Measurements from ENCODE around the gene PLCH1.
"Not testable (repeated sequence)": the region's sequence is repeated elsewhere in the genome, so short reads cannot be mapped to it uniquely, and the experiment has no call there.

PLCH1 gene

GRCh38 chr3:155647206-155647605 lies 97.7 kb downstream of the PLCH1 start:
- DNase-seq (ENCODE audit: extremely low spot score, insufficient read length, low read depth) (no peak), FAIRE-seq (no peak)

- DNase-seq (ENCODE audit: extremely low spot score, insufficient read length, low read depth) = no peak
- no peak for FAIRE-seq
Measured at GRCh38 chr3:155646669-155647068, 98.2 kb downstream of the PLCH1 start.

GRCh38 chr3:155646128-155646527 lies 98.7 kb downstream of the PLCH1 start:
- FAIRE-seq = no peak
- DNase-seq (ENCODE audit: extremely low spot score, insufficient read length, low read depth) = no peak

GRCh38 chr3:155643581-155644165 lies 101.2 kb downstream of the PLCH1 start:
- FAIRE-seq = no peak
- DNase-seq (ENCODE audit: extremely low spot score, insufficient read length, low read depth) = no peak

GRCh38 chr3:155641956-155642355 lies 102.9 kb downstream of the PLCH1 start:
- no peak for FAIRE-seq

GRCh38 chr3:155640098-155640497 lies 104.8 kb downstream of the PLCH1 start:
- FAIRE-seq = no peak
- no peak for DNase-seq (ENCODE audit: extremely low spot score, insufficient read length, low read depth)

More at GRCh38 chr3:155641956-155642355, 102.9 kb downstream of the PLCH1 start:
- DNase-seq (ENCODE audit: extremely low spot score, insufficient read length, low read depth) = no peak

- DNase-seq (ENCODE audit: extremely low spot score, insufficient read length, low read depth) = no peak
- no peak for FAIRE-seq
Measured at GRCh38 chr3:155639462-155640055, 105.3 kb downstream of the PLCH1 start.

- not testable (repeated sequence) for FAIRE-seq; DNase-seq (ENCODE audit: extremely low spot score, insufficient read length, low read depth)
Measured at GRCh38 chr3:155638461-155638860, 106.4 kb downstream of the PLCH1 start.

GRCh38 chr3:155637567-155637966 lies 107.3 kb downstream of the PLCH1 start:
- DNase-seq (ENCODE audit: extremely low spot score, insufficient read length, low read depth) = no peak
- no peak for FAIRE-seq

GRCh38 chr3:155635056-155635455 lies 109.8 kb downstream of the PLCH1 start:
- FAIRE-seq (no peak), DNase-seq (ENCODE audit: extremely low spot score, insufficient read length, low read depth) (no peak)

- FAIRE-seq (no peak), DNase-seq (ENCODE audit: extremely low spot score, insufficient read length, low read depth) (no peak)
Measured at GRCh38 chr3:155634121-155634719, 110.7 kb downstream of the PLCH1 start.

GRCh38 chr3:155631323-155632019 lies 113.4 kb downstream of the PLCH1 start:
- FAIRE-seq = no peak
- DNase-seq (ENCODE audit: extremely low spot score, insufficient read length, low read depth) = no peak

- no peak for DNase-seq (ENCODE audit: extremely low spot score, insufficient read length, low read depth)
- FAIRE-seq = no peak
Measured at GRCh38 chr3:155629556-155629955, 115.3 kb downstream of the PLCH1 start.

- no peak for FAIRE-seq
- no peak for DNase-seq (ENCODE audit: extremely low spot score, insufficient read length, low read depth)
Measured at GRCh38 chr3:155629056-155629455, 115.8 kb downstream of the PLCH1 start.

- FAIRE-seq; DNase-seq (ENCODE audit: extremely low spot score, insufficient read length, low read depth): not testable (repeated sequence)
Measured at GRCh38 chr3:155622647-155623046, 122.2 kb downstream of the PLCH1 start.

- FAIRE-seq; DNase-seq (ENCODE audit: extremely low spot score, insufficient read length, low read depth): not testable (repeated sequence)
Measured at GRCh38 chr3:155620552-155620951, 124.3 kb downstream of the PLCH1 start.

- DNase-seq (ENCODE audit: extremely low spot score, insufficient read length, low read depth) (no peak), FAIRE-seq (no peak)
Measured at GRCh38 chr3:155619118-155619915, 125.6 kb downstream of the PLCH1 start.

- no peak for DNase-seq (ENCODE audit: extremely low spot score, insufficient read length, low read depth)
- no peak for FAIRE-seq
Measured at GRCh38 chr3:155618543-155618942, 126.3 kb downstream of the PLCH1 start.

- FAIRE-seq (no peak), DNase-seq (ENCODE audit: extremely low spot score, insufficient read length, low read depth) (no peak)
Measured at GRCh38 chr3:155617346-155617925, 127.4 kb downstream of the PLCH1 start.

GRCh38 chr3:155615141-155615540 lies 129.7 kb downstream of the PLCH1 start:
- not testable (repeated sequence) for FAIRE-seq; DNase-seq (ENCODE audit: extremely low spot score, insufficient read length, low read depth)

All from GM18507 (cell line).